WTC11 (cell line): ENCODE measurements around the gene CAMTA1. TPM values are rescaled to one million over a fixed set of nuclear protein-coding genes. Genes with fewer than 3 reads are reported as not detected.

Experiments used
- ATAC-seq: fragments of 200-7000 bp; cut with Tn5 transposase; 2 replicates; pipeline ENCODE4 v1.10.0; 2021; ENCODE audit warnings: mild to moderate bottlenecking, moderate library complexity
- CTCF ChIA-PET: fragments of 300-600 bp; sonication (Branson Sonifier 250); formaldehyde crosslinking; loops from one replicate; lab custom pipeline; 2021; ENCODE audit warnings: antibody characterized with exemption; lab: Charles Lee
- POLR2A ChIA-PET: fragments of 350-600 bp; sonication (Branson Sonifier 250); formaldehyde crosslinking; loops from one replicate; lab custom pipeline; 2021; ENCODE audit warnings: antibody characterized with exemption; lab: Charles Lee
- DNase-seq: peaks from one replicate; pipeline ENCODE4 v3.0.0; 2021; ENCODE audit warnings: low spot score
- H3K27ac Mint-ChIP-seq: 2 replicates; pipeline ENCODE4 v1.8.0; 2021; ENCODE audit warnings: mixed read lengths
- H3K27me3 Mint-ChIP-seq: 2 replicates; pipeline ENCODE4 v1.8.0; 2021; ENCODE audit warnings: low read depth, mild to moderate bottlenecking, moderate library complexity, mixed read lengths
- H3K36me3 Mint-ChIP-seq: 2 replicates; pipeline ENCODE4 v1.8.0; 2021; ENCODE audit warnings: mixed read lengths
- H3K4me1 Mint-ChIP-seq: 2 replicates; pipeline ENCODE4 v1.8.0; 2022; ENCODE audit warnings: mixed read lengths
- H3K4me3 Mint-ChIP-seq: 2 replicates; pipeline ENCODE4 v1.8.0; 2021; ENCODE audit warnings: mild to moderate bottlenecking, moderate library complexity, mixed read lengths
- H3K9me3 Mint-ChIP-seq: 2 replicates; pipeline ENCODE4 v1.8.0; 2021; ENCODE audit warnings: mixed read lengths
- ATF2 ChIP-seq: sonication (generic); formaldehyde crosslinking; IDR thresholded peaks from 2 replicates; pipeline ENCODE4 v1.8.1; 2022; ENCODE audit warnings: low read depth, missing genetic modification reagents, borderline replicate concordance
- CDX4 ChIP-seq: fragments of 250-450 bp; sonication (Bioruptor Pico); IDR thresholded peaks from 2 replicates; pipeline ENCODE4 v1.9.0; 2021; ENCODE audit warnings: moderate library complexity, mild to moderate bottlenecking, inconsistent platforms, borderline replicate concordance
- CREB1 ChIP-seq: sonication (generic); formaldehyde crosslinking; IDR thresholded peaks from 2 replicates; pipeline ENCODE4 v1.8.0; 2023; ENCODE audit warnings: mild to moderate bottlenecking, missing genetic modification reagents
- CREM ChIP-seq: sonication (generic); formaldehyde crosslinking; IDR thresholded peaks from 2 replicates; pipeline ENCODE4 v1.8.1; 2022; ENCODE audit warnings: mild to moderate bottlenecking, missing genetic modification reagents, moderate library complexity
- E2F1 ChIP-seq: sonication (generic); formaldehyde crosslinking; IDR thresholded peaks from 2 replicates; pipeline ENCODE4 v1.8.0; 2022; ENCODE audit warnings: mild to moderate bottlenecking, missing genetic modification reagents
- EMX1 ChIP-seq: fragments of 250-450 bp; sonication (Bioruptor Pico); IDR thresholded peaks from 2 replicates; pipeline ENCODE4 v1.8.0; 2021; ENCODE audit warnings: mild to moderate bottlenecking
- ERG ChIP-seq: fragments of 250-450 bp; sonication (Bioruptor Pico); IDR thresholded peaks from 2 replicates; pipeline ENCODE4 v1.8.0; 2021; ENCODE audit warnings: mild to moderate bottlenecking
- ETV6 ChIP-seq: sonication (generic); formaldehyde crosslinking; IDR thresholded peaks from 2 replicates; pipeline ENCODE4 v1.8.1; 2022; ENCODE audit warnings: mild to moderate bottlenecking, missing genetic modification reagents
- GTF2I ChIP-seq: fragments of 250-450 bp; sonication (Bioruptor Pico); conservative IDR thresholded peaks from 2 replicates; pipeline ENCODE4 v1.4.0; 2021; ENCODE audit warnings: mild to moderate bottlenecking
- HMGA2 ChIP-seq: fragments of 250-450 bp; sonication (Bioruptor Pico); IDR thresholded peaks from 2 replicates; pipeline ENCODE4 v1.4.0; 2021; ENCODE audit warnings: mild to moderate bottlenecking, moderate library complexity
- JUN ChIP-seq: sonication (generic); formaldehyde crosslinking; IDR thresholded peaks from 2 replicates; pipeline ENCODE4 v1.8.0; 2023; ENCODE audit warnings: mild to moderate bottlenecking, missing genetic modification reagents
- MLX ChIP-seq: sonication (generic); formaldehyde crosslinking; IDR thresholded peaks from 2 replicates; pipeline ENCODE4 v1.8.1; 2023; ENCODE audit warnings: mild to moderate bottlenecking, missing genetic modification reagents, moderate library complexity
- NR3C1 ChIP-seq: sonication (generic); formaldehyde crosslinking; conservative IDR thresholded peaks from 2 replicates; pipeline ENCODE4 v1.8.1; 2023; ENCODE audit warnings: low read depth, mild to moderate bottlenecking, missing genetic modification reagents
- PREB ChIP-seq: sonication (generic); formaldehyde crosslinking; IDR thresholded peaks from 2 replicates; pipeline ENCODE4 v1.8.1; 2022; ENCODE audit warnings: mild to moderate bottlenecking, missing genetic modification reagents, moderate library complexity, borderline replicate concordance
- RELA ChIP-seq: sonication (generic); formaldehyde crosslinking; IDR thresholded peaks from 2 replicates; pipeline ENCODE4 v1.8.1; 2022; ENCODE audit warnings: missing genetic modification reagents, mild to moderate bottlenecking, borderline replicate concordance
- SMAD3 ChIP-seq: sonication (generic); formaldehyde crosslinking; IDR thresholded peaks from 2 replicates; pipeline ENCODE4 v1.8.0; 2022; ENCODE audit warnings: missing genetic modification reagents, mild to moderate bottlenecking, borderline replicate concordance
- TCF7 ChIP-seq: sonication (generic); formaldehyde crosslinking; IDR thresholded peaks from 2 replicates; pipeline ENCODE4 v1.8.0; 2022; ENCODE audit warnings: mild to moderate bottlenecking, low read depth, missing genetic modification reagents, moderate library complexity
- TP53 ChIP-seq: sonication (generic); formaldehyde crosslinking; IDR thresholded peaks from 2 replicates; pipeline ENCODE4 v1.8.1; 2023; ENCODE audit warnings: mild to moderate bottlenecking, missing genetic modification reagents
- ZMAT4 ChIP-seq: fragments of 250-450 bp; sonication (Bioruptor Pico); IDR thresholded peaks from 2 replicates; pipeline ENCODE4 v1.9.0; 2021; ENCODE audit warnings: mild to moderate bottlenecking
- ZNF263 ChIP-seq: sonication (generic); formaldehyde crosslinking; IDR thresholded peaks from 2 replicates; pipeline ENCODE4 v1.8.1; 2022; ENCODE audit warnings: low read depth, mild to moderate bottlenecking, moderate library complexity, missing genetic modification reagents
- ZNF317 ChIP-seq: sonication (generic); formaldehyde crosslinking; IDR thresholded peaks from 2 replicates; pipeline ENCODE4 v1.8.1; 2023; ENCODE audit warnings: low read depth, mild to moderate bottlenecking, moderate library complexity, missing genetic modification reagents, borderline replicate concordance
- ZNF396 ChIP-seq: fragments of 250-450 bp; sonication (Bioruptor Pico); IDR thresholded peaks from 2 replicates; pipeline ENCODE4 v1.8.0; 2021; ENCODE audit warnings: mild to moderate bottlenecking, moderate library complexity, borderline replicate concordance
- ZNF416 ChIP-seq: fragments of 250-450 bp; sonication (Bioruptor Pico); IDR thresholded peaks from 2 replicates; pipeline ENCODE4 v1.9.0; 2021; ENCODE audit warnings: mild to moderate bottlenecking, inconsistent platforms
- total RNA-seq: library from RNA; stranded (reverse); gene quantifications from 3 replicates; pipeline ENCODE4 v1.2.3, GENCODE V29; 2021

The CAMTA1 gene
- total RNA-seq, 1 experiment from 2014 or later, result 86.4 TPM

- H3K4me3 Mint-ChIP-seq, result no peak overlapping the region
- CTCF ChIA-PET, result interaction anchor here (0.6 kb wide), 1 partner anchor 271 kb away, joined by 3 read pairs; no protein-coding TSS in a partner anchor
- peaks cover 6% of the 10 kb centered on the region for H3K9me3 Mint-ChIP-seq
- no peak for DNase-seq
- H3K27me3 Mint-ChIP-seq, result no peaks in the 10 kb centered on the region
- no peak for TF ChIP-seq ZNF263 (CRISPR knock-in tag)
- TF ChIP-seq ATF2 (CRISPR knock-in tag), result no peak
- no peak for TF ChIP-seq ZNF317 (CRISPR knock-in tag)
- no peak for TF ChIP-seq RELA (CRISPR knock-in tag)
- no peak for TF ChIP-seq ZNF396 (CRISPR knock-in tag)
- TF ChIP-seq ZNF416 (CRISPR knock-in tag), result no peak
- TF ChIP-seq CREM (CRISPR knock-in tag), result no peak
- ATAC-seq, result no peak
- POLR2A ChIA-PET, result no interaction called here
- H3K27ac Mint-ChIP-seq, result no peak overlapping the region
- H3K4me1 Mint-ChIP-seq, result peaks cover 3% of the 10 kb centered on the region; the same call in 1 of the 2 replicates
- H3K36me3 Mint-ChIP-seq, result peaks cover 5% of the 10 kb centered on the region
Observed at GRCh38 chr1:7437608-7438395, 652.5 kb downstream of the CAMTA1 start.

GRCh38 chr1:7438396-7438785 lies 653.1 kb downstream of the CAMTA1 start:
- no peak overlapping the region for H3K4me3 Mint-ChIP-seq
- no peaks in the 10 kb centered on the region for H3K27me3 Mint-ChIP-seq
- peaks cover 5% of the 10 kb centered on the region for H3K36me3 Mint-ChIP-seq
- POLR2A ChIA-PET, result no interaction called here
- CTCF ChIA-PET, result interaction anchor here (0.6 kb wide), 1 partner anchor 272 kb away, joined by 3 read pairs; no protein-coding TSS in a partner anchor
- peaks cover 3% of the 10 kb centered on the region; the same call in 1 of the 2 replicates for H3K4me1 Mint-ChIP-seq
- no peak for DNase-seq
- no peak for ATAC-seq
- H3K27ac Mint-ChIP-seq, result no peak overlapping the region
- TF ChIP-seq ERG (no peak), NR3C1 (CRISPR knock-in tag) (no peak), JUN (no peak), E2F1 (CRISPR knock-in tag) (no peak), PREB (CRISPR knock-in tag) (no peak), TCF7 (CRISPR knock-in tag) (no peak), SMAD3 (CRISPR knock-in tag) (no peak), CDX4 (CRISPR knock-in tag) (no peak), GTF2I (CRISPR knock-in tag) (no peak), TP53 (CRISPR knock-in tag) (no peak), CREB1 (no peak), ETV6 (CRISPR knock-in tag) (no peak), ZMAT4 (no peak), ZNF416 (CRISPR knock-in tag) (no peak), MLX (CRISPR knock-in tag) (no peak), EMX1 (no peak), CREM (CRISPR knock-in tag) (no peak), HMGA2 (no peak)
- peaks cover 6% of the 10 kb centered on the region for H3K9me3 Mint-ChIP-seq
